HG03442 (cell line): ENCODE measurements around the gene PRSS57.
"Not testable (repeated sequence)": the region's sequence is repeated elsewhere in the genome, so short reads cannot be mapped to it uniquely, and the experiment has no call there.

ENCODE experiments used
- ATAC-seq: cut with Tn5 transposase; IDR thresholded peaks from one replicate; pipeline ENCODE4 v1.9.1; 2021; ENCODE audit warnings: mild to moderate bottlenecking, moderate library complexity; ENCODE audit not compliant: unreplicated experiment

Gene PRSS57

DNA sequence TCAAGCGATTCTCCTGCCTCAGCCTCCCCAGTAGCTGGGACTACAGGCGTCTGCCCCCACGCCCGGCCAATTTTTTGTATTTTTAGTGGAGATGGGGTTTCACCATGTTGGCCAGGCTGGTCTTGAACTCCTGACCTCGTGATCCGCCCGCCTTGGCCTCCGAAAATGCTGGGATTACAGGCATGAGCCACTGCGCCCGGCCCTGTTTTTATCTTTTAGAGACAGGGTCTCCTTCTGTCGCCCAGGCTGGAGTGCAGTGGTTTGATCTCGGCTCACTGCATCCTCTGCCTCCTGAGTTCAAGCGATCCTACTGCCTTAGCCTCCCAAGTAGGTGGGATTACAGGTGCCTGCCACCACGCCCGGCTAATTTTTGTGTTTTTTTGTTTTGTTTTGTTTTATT, 3.3 kb upstream of the PRSS57 start:
- not testable (repeated sequence) for ATAC-seq

DNA sequence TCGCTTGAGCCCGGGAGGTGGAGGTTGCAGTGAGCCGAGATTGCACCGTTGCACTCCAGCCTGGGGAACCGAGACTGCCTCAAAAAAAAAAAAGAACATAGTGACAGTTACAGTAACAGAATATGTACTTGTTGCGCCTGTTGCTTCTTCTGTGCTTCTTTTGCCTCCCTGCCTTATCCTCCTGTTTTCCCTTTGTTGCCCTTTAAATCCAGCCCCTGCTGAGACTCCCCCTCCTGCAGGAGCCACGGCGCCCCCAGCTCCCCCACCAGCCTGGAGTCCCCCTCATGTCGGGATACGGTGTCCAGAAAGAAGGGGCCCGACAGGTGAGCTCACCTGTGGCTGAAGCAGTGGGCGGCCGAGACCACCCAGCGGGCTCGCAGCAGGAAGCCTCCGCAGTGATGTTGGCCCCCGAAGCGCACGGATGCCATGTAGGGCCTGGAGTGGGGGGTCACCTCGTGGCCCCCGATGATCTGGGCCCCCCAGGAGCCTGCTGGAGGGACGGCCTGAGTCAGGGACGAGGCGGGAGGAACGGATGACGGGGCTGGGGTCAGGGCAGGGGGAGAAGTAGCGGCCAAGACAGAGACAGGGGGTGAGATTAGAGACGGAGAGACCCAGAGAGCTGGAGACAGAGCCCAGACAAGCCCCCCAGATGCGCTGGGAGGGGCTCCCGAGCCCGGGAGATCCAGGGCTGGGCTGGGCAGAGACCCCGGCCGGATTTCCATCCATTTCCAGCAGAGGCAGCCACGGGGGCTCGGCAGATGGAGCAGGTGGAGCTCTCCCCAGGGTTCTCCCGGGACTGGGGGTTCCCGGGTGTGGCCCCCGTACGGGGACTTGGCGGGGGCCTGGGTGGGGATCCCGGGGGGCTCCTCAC, 536 bp downstream of the PRSS57 start:
- no peak for ATAC-seq

DNA sequence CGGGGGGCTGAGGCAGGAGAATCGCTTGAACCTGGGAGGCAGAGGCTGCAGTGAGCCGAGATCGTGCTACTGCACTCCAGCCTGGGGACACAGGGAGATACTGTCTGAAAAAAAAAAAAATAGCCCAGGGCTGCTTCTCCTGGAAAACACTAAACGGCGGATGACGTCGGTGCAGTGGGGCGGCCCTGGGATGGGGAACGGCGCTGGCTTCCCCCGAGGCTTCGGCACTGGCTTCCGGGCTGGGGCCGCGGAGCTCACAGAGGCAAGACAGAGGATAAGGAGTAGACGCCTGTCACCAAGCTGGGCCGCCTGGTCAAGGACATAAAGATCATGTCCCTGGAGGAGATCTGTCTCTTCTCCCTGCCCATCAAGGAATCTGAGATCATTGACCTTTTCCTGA, 5.0 kb downstream of the PRSS57 start:
- no peak for ATAC-seq

DNA sequence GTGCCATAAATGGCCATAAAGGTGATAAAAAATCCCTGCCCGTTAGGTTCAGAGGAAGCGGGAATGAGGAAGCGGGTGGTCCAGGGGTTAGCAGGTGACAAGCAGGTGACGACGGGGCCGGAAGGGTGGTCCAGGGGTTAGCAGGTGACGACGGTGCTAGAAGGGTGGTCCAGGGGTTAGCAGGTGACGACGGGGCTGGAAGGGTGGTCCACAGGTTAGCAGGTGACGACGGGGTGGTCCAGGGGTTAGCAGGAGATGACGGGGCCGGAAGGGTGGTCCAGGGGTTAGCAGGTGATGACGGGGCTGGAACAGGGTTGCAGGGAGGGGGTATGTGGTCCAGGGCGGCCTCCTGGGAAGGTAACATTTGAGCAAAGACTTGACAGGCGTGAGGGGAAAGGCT, 6.3 kb downstream of the PRSS57 start:
- ATAC-seq, result no peak

DNA sequence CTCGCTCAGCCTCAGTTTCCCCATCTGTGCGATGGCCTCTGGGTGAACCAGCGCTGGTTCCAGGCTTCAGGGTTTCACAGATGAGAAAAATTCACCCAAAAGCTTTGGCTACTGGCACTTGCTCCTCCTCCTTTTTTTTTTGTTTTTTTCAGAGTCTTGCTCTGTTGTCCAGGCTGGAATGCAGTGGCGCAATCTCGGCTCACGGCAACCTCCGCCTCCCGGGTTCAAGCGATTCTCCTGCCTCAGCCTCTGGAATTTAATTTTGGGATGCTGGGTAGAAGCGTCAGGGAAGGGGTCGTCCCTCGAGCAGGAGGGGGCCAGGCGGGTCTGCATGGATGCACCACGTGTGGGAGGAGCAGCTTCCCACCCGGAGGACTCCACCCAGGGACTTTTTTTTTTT, 7.0 kb downstream of the PRSS57 start:
- no peak for ATAC-seq

DNA sequence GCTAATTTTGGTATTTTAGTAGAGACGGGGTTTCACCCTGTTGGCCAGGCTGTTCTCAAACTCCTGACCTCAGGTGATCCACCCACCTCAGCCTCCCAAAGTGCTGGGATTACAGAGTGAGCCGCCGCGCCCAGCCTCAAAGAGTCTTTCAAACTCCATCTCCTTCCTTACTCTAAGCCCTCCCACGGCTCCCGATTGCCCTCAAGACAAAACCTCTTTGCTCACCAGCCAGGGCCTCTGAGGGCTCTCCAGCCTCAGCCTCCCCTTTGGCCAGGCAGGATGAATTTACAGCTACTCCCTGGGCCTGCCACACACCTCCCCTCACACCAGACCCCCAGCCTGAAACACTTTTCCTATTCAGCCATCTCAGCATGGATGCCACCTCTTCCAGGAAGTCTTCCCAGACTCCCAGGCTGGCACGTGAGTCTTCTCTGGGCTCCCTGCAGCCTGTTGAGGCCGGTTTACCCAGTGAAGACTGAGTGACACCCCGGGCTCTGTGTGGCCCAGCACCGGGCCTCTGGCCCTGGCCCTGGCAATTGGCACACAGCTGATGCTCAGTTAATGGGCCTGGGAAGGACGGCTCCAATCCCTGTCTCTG, 7.6 kb downstream of the PRSS57 start:
- ATAC-seq, result no peak

DNA sequence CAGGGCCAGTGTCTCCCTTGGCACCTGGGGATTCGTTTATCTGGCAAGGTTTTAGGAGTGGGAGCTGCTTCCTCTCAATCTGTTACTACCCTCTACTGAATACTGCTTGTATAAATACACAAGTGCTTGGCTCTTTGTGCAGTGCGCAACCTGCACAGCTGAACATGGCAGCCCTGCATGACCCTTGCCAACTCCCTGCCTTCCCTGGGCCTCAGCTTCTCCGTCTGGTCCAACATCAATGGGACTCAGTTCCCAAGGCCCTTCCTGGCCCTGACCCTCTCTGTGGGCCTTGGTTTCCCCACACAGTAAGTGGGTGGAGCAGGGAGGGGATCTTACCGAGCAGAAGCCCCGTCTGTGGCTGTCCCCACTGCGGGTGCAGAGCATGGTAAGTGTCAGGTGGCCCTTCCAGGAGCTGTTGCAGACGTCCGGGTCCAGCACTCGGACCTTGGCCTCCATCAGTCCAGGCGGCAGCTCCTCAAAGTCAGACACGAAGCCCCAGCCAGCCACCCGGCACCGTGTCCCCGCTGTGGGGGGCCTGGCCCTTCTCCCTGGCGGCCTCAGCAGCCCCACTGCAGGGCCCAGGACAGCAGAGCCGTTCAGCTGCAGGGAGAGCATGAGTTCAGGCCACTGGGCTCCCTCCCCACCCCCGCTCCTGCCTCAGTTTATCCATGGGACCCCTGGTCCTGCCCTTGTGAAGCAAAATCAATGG, 8.5 kb downstream of the PRSS57 start:
- no peak for ATAC-seq

DNA sequence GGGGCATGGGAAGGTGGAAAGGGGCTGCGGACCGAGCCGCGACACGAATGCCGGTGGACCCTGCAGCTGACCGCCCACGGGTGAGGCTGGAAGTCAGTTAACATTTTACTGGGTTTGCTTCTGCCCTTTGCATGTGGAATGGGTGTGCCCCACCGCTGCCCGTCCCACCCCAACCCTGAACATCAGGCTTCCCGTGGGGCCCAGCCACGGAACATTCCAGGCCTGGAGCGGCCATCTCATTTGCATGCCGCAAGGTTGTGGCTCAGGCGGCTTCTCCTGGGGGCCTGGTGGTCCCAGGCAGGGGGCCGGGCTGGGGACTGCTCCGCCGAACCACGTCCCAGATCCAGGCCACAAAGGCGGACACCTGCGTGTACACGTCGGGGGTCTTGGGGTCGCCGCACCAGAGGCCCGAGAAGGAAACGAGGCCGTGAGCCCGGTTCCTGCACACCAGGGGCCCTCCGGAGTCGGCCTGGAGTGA, 9.8 kb downstream of the PRSS57 start:
- no peak for ATAC-seq

DNA sequence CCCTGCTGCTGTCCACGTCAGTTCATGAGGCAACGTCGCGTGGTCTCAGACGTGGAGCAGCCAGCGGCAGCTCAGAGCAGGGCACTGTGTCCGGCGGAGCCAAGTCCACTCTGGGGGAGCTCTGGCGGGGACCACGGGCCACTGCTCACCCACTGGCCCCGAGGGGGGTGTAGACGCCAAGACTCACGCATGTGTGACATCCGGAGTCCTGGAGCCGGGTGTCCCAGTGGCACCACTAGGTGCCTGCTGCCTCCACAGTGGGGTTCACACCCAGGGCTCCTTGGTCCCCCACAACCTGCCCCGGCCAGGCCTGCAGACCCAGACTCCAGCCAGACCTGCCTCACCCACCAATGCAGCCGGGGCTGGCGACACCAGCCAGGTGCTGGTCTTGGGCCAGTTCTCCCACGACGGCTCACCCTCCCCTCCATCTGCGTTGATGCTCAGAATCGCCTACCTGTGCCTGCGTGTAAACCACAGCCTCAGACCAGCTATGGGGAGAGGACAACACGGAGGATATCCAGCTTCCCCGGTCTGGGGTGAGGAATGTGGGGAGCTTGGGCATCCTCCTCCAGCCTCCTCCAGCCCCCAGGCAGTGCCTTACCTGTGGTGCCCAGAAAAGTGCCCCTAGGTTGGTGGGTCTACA, 12.5 kb downstream of the PRSS57 start:
- no peak for ATAC-seq

DNA sequence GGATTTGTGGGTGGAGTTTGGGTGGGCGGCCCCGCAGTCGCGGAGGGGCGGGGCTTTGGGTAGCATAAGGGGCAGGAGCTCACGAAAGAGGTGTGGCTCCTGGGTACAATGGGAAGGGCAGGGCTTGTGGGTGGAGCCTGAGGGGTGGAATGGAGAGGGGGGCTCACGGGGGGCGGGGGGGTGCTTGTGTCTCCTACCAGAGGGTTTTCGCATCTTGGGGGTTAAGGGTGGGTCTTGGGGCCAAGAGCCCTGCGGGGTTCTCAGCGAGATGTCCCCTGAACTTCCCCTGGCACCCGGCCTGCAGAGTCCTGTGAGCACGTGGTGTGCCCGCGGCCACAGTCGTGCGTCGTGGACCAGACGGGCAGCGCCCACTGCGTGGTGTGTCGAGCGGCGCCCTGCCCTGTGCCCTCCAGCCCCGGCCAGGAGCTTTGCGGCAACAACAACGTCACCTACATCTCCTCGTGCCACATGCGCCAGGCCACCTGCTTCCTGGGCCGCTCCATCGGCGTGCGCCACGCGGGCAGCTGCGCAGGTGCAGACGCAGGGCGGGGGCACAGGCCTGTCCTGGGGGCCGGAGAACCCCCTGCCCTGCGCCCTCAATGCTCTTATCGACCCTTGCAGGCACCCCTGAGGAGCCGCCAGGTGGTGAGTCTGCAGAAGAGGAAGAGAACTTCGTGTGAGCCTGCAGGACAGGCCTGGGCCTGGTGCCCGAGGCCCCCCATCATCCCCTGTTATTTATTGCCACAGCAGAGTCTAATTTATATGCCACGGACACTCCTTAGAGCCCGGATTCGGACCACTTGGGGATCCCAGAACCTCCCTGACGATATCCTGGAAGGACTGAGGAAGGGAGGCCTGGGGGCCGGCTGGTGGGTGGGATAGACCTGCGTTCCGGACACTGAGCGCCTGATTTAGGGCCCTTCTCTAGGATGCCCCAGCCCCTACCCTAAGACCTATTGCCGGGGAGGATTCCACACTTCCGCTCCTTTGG, 13.9 kb downstream of the PRSS57 start:
- no peak for ATAC-seq

DNA sequence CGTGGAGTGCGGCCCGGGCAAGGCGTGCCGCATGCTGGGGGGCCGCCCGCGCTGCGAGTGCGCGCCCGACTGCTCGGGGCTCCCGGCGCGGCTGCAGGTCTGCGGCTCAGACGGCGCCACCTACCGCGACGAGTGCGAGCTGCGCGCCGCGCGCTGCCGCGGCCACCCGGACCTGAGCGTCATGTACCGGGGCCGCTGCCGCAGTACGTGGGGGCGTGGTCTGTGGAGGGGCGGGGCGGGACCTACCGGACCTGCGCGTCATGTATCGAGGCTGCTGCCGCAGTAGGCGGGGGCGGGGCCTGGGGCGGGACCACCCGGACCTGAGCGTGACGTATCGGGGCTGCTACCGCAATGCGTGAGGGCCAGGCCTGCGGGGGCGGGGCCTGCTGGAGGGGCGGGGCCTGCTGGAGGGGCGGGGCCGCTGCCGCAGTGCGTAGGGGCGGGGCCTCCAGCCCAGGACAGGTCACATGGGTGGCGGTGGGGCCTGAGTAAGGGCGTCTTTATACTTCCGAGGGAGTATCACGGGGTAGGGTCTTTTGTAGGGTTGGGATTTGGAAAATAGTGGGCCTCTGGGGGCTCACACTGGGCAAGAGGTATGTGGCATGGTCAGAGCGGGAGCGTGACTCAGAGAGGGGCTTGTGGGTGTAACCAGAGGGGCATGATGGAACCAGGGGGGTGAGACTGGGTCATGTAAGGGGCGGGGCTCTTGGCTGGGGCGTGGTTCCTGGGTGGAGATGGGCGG, 14.8 kb downstream of the PRSS57 start:
- peak; percentile 64 for ATAC-seq

DNA sequence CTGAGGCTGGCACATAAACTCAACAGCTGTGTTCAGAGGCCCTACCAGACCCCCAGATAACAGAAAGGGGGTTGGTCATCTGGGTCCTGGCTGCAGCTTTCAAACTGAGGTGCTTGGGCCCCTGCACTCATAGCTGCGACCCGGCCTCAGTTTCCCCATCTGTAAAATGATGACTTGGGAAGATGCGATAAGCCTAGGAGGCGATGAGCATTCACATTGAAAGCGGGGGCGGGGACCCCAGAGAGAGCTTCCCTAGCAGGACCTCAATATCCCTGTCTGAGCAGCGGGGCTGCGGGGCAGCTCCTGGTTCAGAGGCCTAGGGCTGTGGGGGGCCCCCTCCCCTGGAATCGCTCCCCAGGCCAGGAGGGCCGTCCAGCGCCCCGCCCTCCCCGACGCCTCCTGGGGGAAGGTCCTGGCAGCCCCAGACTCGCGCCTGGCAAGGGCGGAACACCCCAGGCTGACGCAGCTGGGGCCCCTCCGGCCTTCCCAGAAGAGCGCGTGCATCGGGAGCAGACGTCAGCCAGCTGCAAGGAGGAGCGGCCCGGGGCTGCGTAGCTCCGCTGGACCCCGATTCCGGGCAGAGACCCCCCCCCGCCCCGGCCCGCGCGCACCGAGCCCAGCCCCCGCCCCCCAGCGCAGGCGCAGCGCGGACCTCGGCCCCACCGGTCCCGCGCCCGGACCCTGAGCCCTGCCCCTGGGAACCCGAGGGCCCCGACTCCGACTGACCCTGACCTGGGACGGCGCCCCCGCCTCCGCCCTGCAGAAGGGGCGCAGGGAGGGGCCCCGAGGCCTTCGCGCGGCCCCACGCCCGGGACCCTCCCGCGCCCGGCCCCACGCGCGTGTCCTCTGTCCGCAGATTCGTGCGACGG, 15.6 kb downstream of the PRSS57 start:
- ATAC-seq, result peak; percentile 16

DNA sequence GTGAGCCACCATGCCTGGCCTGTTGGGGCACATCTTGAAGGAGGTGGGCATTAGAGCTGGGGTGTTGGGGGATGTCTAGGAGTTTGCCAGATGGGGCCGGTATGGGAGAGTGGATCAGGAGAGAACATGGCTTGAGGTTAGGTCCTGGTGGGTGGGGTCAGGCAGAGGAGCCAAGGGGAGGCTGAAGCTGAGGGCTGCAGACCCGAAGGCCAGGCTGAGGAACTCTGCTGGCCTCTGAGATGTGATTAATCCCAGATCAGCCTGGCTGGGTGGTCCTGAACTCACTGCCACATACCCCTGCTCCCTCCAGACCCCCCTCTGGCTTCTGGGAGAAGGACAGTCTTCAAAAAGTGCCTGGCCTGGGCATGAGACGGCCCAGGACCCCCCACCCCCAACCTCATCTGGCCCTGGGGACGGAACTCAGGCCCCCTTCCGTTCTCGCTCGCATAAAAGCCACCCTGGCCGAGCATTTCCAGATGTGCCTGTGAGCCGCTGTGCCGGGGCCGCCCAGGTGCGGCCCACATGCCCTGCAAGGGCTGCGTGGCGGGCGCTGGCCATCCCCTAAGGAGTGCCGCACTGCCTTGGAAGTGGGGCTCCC, 16.4 kb downstream of the PRSS57 start:
- no peak for ATAC-seq

DNA sequence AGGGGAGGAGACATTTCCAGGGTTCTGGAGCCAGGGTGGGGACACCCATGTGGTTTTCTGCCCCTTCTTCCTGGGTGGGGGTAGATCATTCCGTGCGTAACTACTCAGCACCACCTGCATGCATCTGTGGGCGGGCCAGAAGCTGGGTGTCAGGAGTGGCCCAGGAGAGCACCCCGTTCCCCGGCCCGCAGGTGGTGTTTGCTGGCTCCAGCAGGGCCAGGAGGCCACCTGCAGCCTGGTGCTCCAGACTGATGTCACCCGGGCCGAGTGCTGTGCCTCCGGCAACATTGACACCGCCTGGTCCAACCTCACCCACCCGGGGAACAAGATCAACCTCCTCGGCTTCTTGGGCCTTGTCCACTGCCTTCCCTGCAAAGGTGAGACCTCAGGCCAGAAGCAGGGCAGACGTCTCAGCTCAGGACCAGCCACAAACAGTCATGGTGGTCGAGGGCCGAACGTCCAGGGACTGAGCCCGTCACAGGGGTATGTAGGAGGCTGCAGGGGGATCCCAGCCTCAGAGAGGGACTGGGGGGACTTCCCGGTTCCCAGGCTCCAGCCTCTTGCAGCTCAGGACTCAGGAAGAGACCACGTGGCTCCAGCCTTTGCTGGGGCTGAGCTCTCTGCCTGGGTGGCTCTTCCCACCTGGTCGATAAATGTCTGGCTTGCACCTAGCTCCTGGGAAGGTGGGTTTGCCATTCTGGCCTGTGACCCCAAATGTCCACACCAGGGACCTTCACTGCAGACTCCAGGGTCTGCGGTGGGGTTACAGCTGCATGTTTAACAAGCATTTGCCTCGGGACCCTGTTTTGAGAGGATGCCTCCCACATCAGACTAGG, 17.4 kb downstream of the PRSS57 start:
- no peak for ATAC-seq

DNA sequence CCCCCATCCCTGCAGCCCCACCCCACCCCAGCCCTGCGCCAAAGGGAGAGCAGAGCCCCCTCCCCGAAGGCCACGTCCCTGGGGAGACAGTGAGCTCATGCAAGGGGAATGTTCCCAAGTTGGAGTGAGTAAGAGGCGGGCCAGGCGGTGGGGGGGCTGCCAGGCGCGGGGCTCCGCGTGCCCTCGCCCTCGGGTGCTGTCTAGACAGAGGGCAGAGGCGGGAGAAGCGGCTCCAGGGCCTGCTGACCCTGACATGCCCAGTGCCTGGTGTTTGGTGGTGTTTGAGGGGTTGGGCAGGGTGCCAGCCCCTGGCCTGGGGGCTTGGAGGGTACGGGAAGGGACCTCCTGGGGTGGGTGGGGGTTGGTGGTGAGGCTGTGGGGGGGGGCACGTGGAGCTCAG, 18.1 kb downstream of the PRSS57 start:
- no peak for ATAC-seq

DNA sequence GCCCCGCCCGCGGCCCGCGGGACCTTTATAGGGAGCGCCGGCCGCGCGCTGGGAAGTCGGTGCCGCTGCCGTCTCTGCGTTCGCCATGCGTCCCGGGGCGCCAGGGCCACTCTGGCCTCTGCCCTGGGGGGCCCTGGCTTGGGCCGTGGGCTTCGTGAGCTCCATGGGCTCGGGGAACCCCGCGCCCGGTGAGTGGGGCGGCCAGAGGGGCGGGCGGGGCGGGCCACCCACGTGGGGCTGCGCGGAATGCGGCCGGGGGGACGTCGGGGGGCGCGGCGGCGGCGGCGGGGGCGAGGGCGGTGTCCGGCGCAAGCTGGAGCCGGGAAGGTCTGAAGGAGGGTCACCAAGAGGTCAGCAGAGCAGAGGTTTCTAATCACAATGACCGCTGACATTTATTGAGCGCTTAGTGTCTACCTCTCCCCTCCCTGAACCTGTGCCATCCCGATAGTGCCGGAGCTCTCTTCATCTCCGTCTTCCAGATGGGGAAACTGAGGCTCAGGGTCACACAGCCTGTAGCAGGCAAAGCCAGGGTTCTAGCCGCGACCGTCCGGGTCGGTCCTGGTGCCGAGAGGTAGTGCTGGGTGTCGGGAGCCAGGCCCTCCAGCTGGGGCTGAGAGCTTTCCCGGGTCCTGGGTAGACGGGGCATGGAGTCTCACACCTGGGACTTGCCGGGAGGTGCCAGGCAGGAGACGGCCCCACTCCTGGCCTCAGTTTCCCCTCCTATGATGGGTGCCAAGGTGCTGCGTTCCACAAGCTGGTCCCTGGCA, 18.7 kb downstream of the PRSS57 start, which contains the start of gene FSTL3:
FSTL3 (plus strand) TSS at position 54 of the 767 bp plus-strand sequence; CDS start at position 86, 32 bp downstream.
- no peak for ATAC-seq
